ENCODE measurements around the gene ZNF776.

ZNF776 gene

GRCh38 chr19:57719424-57719823, 27.2 kb upstream of the ZNF776 start:
- Histone ChIP-seq H3K79me2 (ENCODE audit: insufficient read depth, low read length) (peaks cover 38% of the 10 kb centered on the region), H3K27me3 (ENCODE audit: insufficient read depth, low read length, poor library complexity) (no peaks in the 10 kb centered on the region), H2AFZ (ENCODE audit: low read depth, low read length) (no peak overlapping the region), H3K4me3 (ENCODE audit: low read depth in 1 of 2, low read length in 2 of 2) (no peak overlapping the region), H3K9me3 (ENCODE audit: insufficient read depth, low read length, severe bottlenecking) (peaks cover 22% of the 10 kb centered on the region), H3K9ac (ENCODE audit: low read depth, low read length) (no peak overlapping the region), H4K20me1 (ENCODE audit: insufficient read depth, low read length) (no peaks in the 10 kb centered on the region), H3K36me3 (ENCODE audit: insufficient read depth, low read length) (peaks cover 55% of the 10 kb centered on the region), H3K27ac (ENCODE audit: low read length) (no peak overlapping the region), H3K4me2 (ENCODE audit: insufficient read depth, low read length) (no peak overlapping the region), H3K4me1 (ENCODE audit: insufficient read depth, low read length) (no peaks in the 10 kb centered on the region)
- DNase-seq: no peak
- TF ChIP-seq CTCF (IDR thresholded peaks at IDR 0.05; ENCODE audit: borderline replicate concordance, extremely low read depth, low read length, poor library complexity, severe bottlenecking) (no peak), EZH2 (IDR thresholded peaks at IDR 0.05; ENCODE audit: borderline replicate concordance, low read depth, low read length, severe bottlenecking) (no peak)
- no peak for ATAC-seq (ENCODE audit: insufficient read depth, low read depth)

GRCh38 chr19:57719901-57720519, 26.6 kb upstream of the ZNF776 start:
- DNase-seq (no peak), ATAC-seq (ENCODE audit: insufficient read depth, low read depth) (no peak)
- Histone ChIP-seq H3K4me3 (ENCODE audit: low read depth in 1 of 2, low read length in 2 of 2) (no peak overlapping the region), H4K20me1 (ENCODE audit: insufficient read depth, low read length) (no peaks in the 10 kb centered on the region), H3K9me3 (ENCODE audit: insufficient read depth, low read length, severe bottlenecking) (peaks cover 22% of the 10 kb centered on the region), H3K79me2 (ENCODE audit: insufficient read depth, low read length) (peaks cover 42% of the 10 kb centered on the region), H2AFZ (ENCODE audit: low read depth, low read length) (no peak overlapping the region), H3K4me2 (ENCODE audit: insufficient read depth, low read length) (no peak overlapping the region), H3K9ac (ENCODE audit: low read depth, low read length) (no peak overlapping the region), H3K4me1 (ENCODE audit: insufficient read depth, low read length) (no peaks in the 10 kb centered on the region), H3K27ac (ENCODE audit: low read length) (no peak overlapping the region), H3K27me3 (ENCODE audit: insufficient read depth, low read length, poor library complexity) (no peaks in the 10 kb centered on the region), H3K36me3 (ENCODE audit: insufficient read depth, low read length) (peaks cover 55% of the 10 kb centered on the region)
- TF ChIP-seq CTCF (IDR thresholded peaks at IDR 0.05; ENCODE audit: borderline replicate concordance, extremely low read depth, low read length, poor library complexity, severe bottlenecking) (no peak), EZH2 (IDR thresholded peaks at IDR 0.05; ENCODE audit: borderline replicate concordance, low read depth, low read length, severe bottlenecking) (no peak)

- H3K4me1 ChIP-seq (ENCODE audit: insufficient read depth, low read length): peaks cover 8% of the 10 kb centered on the region; the same call in 1 of the 2 replicates
- H3K79me2 ChIP-seq (ENCODE audit: insufficient read depth, low read length): peaks cover 51% of the 10 kb centered on the region
- ATAC-seq (ENCODE audit: insufficient read depth, low read depth) (no peak), DNase-seq (no peak)
- no peak overlapping the region for H3K9ac ChIP-seq (ENCODE audit: low read depth, low read length)
- H4K20me1 ChIP-seq (ENCODE audit: insufficient read depth, low read length): no peaks in the 10 kb centered on the region
- no peak overlapping the region for H3K4me3 ChIP-seq (ENCODE audit: low read depth in 1 of 2, low read length in 2 of 2)
- no peak overlapping the region for H3K4me2 ChIP-seq (ENCODE audit: insufficient read depth, low read length)
- no peak overlapping the region for H3K27ac ChIP-seq (ENCODE audit: low read length)
- H3K36me3 ChIP-seq (ENCODE audit: insufficient read depth, low read length): peaks cover 57% of the 10 kb centered on the region
- H3K27me3 ChIP-seq (ENCODE audit: insufficient read depth, low read length, poor library complexity): no peaks in the 10 kb centered on the region
- no peak overlapping the region for H2AFZ ChIP-seq (ENCODE audit: low read depth, low read length)
- H3K9me3 ChIP-seq (ENCODE audit: insufficient read depth, low read length, severe bottlenecking): peaks cover 22% of the 10 kb centered on the region
- TF ChIP-seq EZH2 (IDR thresholded peaks at IDR 0.05; ENCODE audit: borderline replicate concordance, low read depth, low read length, severe bottlenecking) (no peak), CTCF (IDR thresholded peaks at IDR 0.05; ENCODE audit: borderline replicate concordance, extremely low read depth, low read length, poor library complexity, severe bottlenecking) (no peak)
These were observed 25.7 kb upstream of the ZNF776 start for GRCh38 chr19:57720878-57721277.
